ENCODE results near the gene CFAP206. TPM values are rescaled to one million over a fixed set of nuclear protein-coding genes. Genes with fewer than 3 reads are reported as not detected.

The CFAP206 gene
- total and polyA plus RNA-seq, 2 donors from 2014 or later: 2.5 to 2.6 TPM

GRCh38 chr6:87391334-87391733 is 16.4 kb upstream of the CFAP206 start:
- Histone ChIP-seq H3K4me3 (ENCODE audit: low read length in 3 of 3) (no peak overlapping the region), H3K27me3 (ENCODE audit: control insufficient read depth, insufficient read depth, low read length) (no peaks in the 10 kb centered on the region), H3K36me3 (ENCODE audit: control insufficient read depth in 2 of 3, insufficient read depth in 3 of 3, low read length in 3 of 3) (no peaks in the 10 kb centered on the region), H3K4me1 (ENCODE audit: control insufficient read depth in 2 of 3, insufficient read depth in 2 of 3, low read depth in 1 of 3, low read length in 3 of 3) (no peaks in the 10 kb centered on the region), H3K9ac (ENCODE audit: low read length in 3 of 3) (no peak overlapping the region), H3K9me3 (ENCODE audit: control insufficient read depth in 2 of 3, insufficient read depth in 1 of 3, low read length in 3 of 3) (no peaks in the 10 kb centered on the region), H3K27ac (ENCODE audit: low read depth in 2 of 2, low read length in 2 of 2) (no peak overlapping the region)
- intact Hi-C loops (cut with DNase I): no loop called here
- TF ChIP-seq CTCF (IDR thresholded peaks at IDR 0.05; ENCODE audit: borderline replicate concordance, extremely low read depth, insufficient read depth): peak; percentile 30
- peak in 3 of 5 donors; percentile 31 to 39 (median 33) for DNase-seq
- FAIRE-seq: no peak

DNA sequence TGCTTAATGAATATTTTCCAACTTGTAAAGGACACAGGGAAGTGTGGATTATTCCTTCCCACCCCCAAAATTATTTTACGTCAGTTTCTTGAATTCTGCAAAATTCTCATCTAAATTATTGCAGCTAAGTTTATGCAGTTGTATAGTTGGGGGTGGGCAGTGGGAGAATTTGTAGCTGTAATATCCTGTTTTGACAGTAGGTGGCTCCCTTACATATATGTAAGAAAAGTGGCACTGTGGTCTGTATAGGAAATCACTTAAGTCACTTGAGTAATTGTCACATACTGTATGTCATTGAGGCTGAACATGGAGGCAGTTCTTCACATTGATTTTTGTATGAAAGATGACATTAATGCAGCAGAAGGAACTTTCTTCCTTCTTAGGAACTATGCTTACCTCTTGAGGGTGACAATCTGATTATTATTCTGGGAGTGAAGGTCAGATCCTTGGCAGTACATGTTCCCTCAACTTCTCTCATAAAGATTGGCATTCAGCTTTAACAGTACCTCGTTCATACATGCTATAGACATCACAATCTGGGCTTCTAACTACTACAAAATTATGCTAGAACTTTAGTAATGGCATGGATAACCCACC is 14.6 kb upstream of the CFAP206 start:
- H3K27ac ChIP-seq (ENCODE audit: low read depth in 2 of 2, low read length in 2 of 2): no peak overlapping the region
- no peaks in the 10 kb centered on the region for H3K36me3 ChIP-seq (ENCODE audit: control insufficient read depth in 2 of 3, insufficient read depth in 3 of 3, low read length in 3 of 3)
- peak; percentile 57 for TF ChIP-seq CTCF (IDR thresholded peaks at IDR 0.05; ENCODE audit: borderline replicate concordance, extremely low read depth, insufficient read depth)
- peak; percentile 95 for FAIRE-seq
- intact Hi-C loops (cut with DNase I): no loop called here
- H3K4me1 ChIP-seq (ENCODE audit: control insufficient read depth in 2 of 3, insufficient read depth in 2 of 3, low read depth in 1 of 3, low read length in 3 of 3): no peaks in the 10 kb centered on the region
- H3K4me3 ChIP-seq (ENCODE audit: low read length in 3 of 3): no peak overlapping the region
- H3K9me3 ChIP-seq (ENCODE audit: control insufficient read depth in 2 of 3, insufficient read depth in 1 of 3, low read length in 3 of 3): no peaks in the 10 kb centered on the region
- no peaks in the 10 kb centered on the region for H3K27me3 ChIP-seq (ENCODE audit: control insufficient read depth, insufficient read depth, low read length)
- no peak overlapping the region for H3K9ac ChIP-seq (ENCODE audit: low read length in 3 of 3)
- DNase-seq: peak in 3 of 5 donors; percentile 44 to 77 (median 70)

DNA sequence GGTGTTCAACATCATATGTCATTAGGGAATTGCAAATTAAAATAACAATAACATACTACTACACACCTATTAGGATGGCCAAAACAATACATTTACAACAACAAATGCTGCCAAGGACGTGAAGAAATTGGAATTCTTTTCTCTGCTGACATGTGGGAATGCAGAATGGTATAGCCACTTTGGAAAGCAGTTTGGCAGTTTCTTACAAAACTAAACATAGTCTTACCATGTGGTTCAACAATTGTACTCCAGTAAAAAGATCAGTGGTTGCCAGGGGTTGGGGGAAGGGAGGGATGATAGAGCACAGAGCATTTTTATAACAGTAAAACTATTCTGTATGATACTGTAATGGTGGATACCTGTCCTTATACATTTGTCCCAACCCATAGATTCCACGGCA is 12.3 kb upstream of the CFAP206 start:
- no peak overlapping the region for H3K4me3 ChIP-seq (ENCODE audit: low read length in 3 of 3)
- TF ChIP-seq CTCF (IDR thresholded peaks at IDR 0.05; ENCODE audit: borderline replicate concordance, extremely low read depth, insufficient read depth): no peak

More for the DNA sequence above, 12.3 kb upstream of the CFAP206 start:
- no peaks in the 10 kb centered on the region for H3K9me3 ChIP-seq (ENCODE audit: control insufficient read depth in 2 of 3, insufficient read depth in 1 of 3, low read length in 3 of 3)
- no peak for FAIRE-seq
- H3K27ac ChIP-seq (ENCODE audit: low read depth in 2 of 2, low read length in 2 of 2): no peak overlapping the region
- H3K27me3 ChIP-seq (ENCODE audit: control insufficient read depth, insufficient read depth, low read length): no peaks in the 10 kb centered on the region
- H3K4me1 ChIP-seq (ENCODE audit: control insufficient read depth in 2 of 3, insufficient read depth in 2 of 3, low read depth in 1 of 3, low read length in 3 of 3): no peaks in the 10 kb centered on the region
- no peaks in the 10 kb centered on the region for H3K36me3 ChIP-seq (ENCODE audit: control insufficient read depth in 2 of 3, insufficient read depth in 3 of 3, low read length in 3 of 3)
- DNase-seq: no peak
- intact Hi-C loops (cut with DNase I): no loop called here
- no peak overlapping the region for H3K9ac ChIP-seq (ENCODE audit: low read length in 3 of 3)
